NCI-H446 (cell line): ENCODE measurements around the gene CHCHD3.

ENCODE experiments used
- DNase-seq, 2 experiments: peaks; one replicate each; lab custom pipeline; 2025; lab: John Stamatoyannopoulos, UW

The CHCHD3 gene

GRCh38 chr7:132742189-132742612, 339.7 kb downstream of the CHCHD3 start:
- no peak for DNase-seq

- DNase-seq: no peak
These were observed 341.7 kb downstream of the CHCHD3 start for GRCh38 chr7:132740176-132740575.

GRCh38 chr7:132739271-132739955, 342.5 kb downstream of the CHCHD3 start:
- DNase-seq: peak in 1 of 2 experiments; percentile 20

GRCh38 chr7:132738254-132738653, 343.6 kb downstream of the CHCHD3 start:
- DNase-seq: no peak

GRCh38 chr7:132735476-132735875, 346.4 kb downstream of the CHCHD3 start:
- no peak for DNase-seq
